Peyer's patch (tissue), 4 donors: ENCODE results near the gene GFOD1.

Experiments
- POLR2A ChIP-seq, 2 donors: fragments of 450-650 bp; IDR thresholded peaks; one replicate each; pipeline ENCODE4 v1.5.1; 2017; ENCODE audit warnings: antibody characterized with exemption in 2 of 2, mild to moderate bottlenecking in 2 of 2, moderate library complexity in 2 of 2
- TF ChIP-seq, protein P1 (sequence below), 6 experiments: fragments of 450-650 bp in 4 of 6; fragments of 200-600 bp in 2 of 6; sonication (generic) in 1 of 6; IDR thresholded peaks; one replicate each; pipeline ENCODE4 v1.5.1; 2017 to 2019; ENCODE audit warnings: antibody characterized with exemption in 6 of 6, mild to moderate bottlenecking in 3 of 6, moderate library complexity in 1 of 6

DNA sequence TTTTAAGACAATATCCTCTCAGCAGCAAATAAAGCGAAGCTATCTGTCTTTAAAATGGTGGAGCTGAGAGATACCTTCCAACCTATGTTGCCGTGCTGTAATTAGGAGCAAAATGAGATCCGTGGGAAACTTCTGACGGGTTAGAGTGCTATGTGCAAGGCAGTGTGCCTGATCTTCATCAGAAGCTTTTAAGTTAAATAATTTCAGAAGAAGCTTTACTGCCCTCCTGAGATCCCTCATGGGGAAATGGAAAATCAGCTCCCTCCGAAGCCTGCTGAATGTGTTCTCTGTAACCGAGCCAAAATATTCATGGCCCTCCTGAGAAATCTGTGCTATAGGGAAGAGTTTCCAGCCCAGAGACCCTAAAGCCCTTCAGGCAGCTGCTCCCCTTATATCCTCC, 115.3 kb downstream of the GFOD1 start:
- TF ChIP-seq, protein P1, sequence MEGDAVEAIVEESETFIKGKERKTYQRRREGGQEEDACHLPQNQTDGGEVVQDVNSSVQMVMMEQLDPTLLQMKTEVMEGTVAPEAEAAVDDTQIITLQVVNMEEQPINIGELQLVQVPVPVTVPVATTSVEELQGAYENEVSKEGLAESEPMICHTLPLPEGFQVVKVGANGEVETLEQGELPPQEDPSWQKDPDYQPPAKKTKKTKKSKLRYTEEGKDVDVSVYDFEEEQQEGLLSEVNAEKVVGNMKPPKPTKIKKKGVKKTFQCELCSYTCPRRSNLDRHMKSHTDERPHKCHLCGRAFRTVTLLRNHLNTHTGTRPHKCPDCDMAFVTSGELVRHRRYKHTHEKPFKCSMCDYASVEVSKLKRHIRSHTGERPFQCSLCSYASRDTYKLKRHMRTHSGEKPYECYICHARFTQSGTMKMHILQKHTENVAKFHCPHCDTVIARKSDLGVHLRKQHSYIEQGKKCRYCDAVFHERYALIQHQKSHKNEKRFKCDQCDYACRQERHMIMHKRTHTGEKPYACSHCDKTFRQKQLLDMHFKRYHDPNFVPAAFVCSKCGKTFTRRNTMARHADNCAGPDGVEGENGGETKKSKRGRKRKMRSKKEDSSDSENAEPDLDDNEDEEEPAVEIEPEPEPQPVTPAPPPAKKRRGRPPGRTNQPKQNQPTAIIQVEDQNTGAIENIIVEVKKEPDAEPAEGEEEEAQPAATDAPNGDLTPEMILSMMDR (IDR thresholded peaks at IDR 0.05): no peak
- no peak for TF ChIP-seq POLR2A (IDR thresholded peaks at IDR 0.05)
